Stimulated activated CD4-positive, alpha-beta T cell treated with anti-CD3 and anti-CD28 coated beads, Interleukin-1b, Interleukin-23, amount 100 ng/mL, for 24 hours (primary cell): ENCODE results near the gene OR13C5.
"Not testable (repeated sequence)": the region's sequence is repeated elsewhere in the genome, so short reads cannot be mapped to it uniquely, and the experiment has no call there.

Experiments used
- DNase-seq, 4 experiments: peaks; one replicate each; pipeline ENCODE4 v3.0.0-alpha.2; 2020; ENCODE audit warnings: low read depth in 4 of 4, low spot score in 1 of 4

OR13C5 gene

DNA sequence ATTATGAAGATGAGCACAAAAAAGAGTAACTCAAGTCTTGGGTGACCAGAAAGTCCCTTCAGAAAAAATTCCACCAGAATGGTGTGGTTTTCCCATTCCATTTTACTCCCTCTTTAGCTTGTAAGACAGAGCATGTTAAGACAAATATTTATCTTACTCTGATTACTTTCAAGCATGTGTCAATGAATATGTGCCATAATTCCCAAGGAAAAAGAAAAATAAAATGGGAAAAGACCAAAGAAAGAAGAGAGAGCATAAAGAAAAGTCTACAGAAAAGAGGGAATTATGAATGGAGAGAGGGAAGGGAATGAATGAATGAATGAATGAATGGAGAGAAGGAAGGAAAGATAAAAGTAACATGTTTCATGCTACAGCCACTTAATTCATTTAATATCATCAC lies at the start of gene OR13C5:
Gene OR13C5, minus strand, starts transcription at position 101 of the 400 bp plus-strand sequence. Its CDS starts 0 bp downstream, at position 101.
- DNase-seq: not testable (repeated sequence)

DNA sequence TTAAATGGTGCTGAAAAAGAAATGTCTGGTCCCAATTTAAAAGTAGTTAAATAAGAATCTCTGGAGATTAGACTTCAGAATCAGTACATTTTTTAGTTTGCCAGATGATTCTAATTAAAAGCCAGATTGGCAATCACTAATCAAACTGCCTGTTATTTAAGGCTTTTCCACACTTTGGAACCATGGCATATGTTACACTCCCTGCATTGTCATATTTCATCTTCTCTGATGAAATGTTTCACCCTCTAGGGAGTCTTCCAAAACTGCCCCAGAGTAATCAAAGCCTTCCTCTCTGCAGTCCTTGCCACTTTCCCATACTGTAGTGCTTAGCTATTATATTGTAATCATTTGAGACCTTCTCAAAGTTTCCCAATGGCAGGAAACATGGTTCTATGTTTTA lies 36.2 kb upstream of the OR13C5 start:
- DNase-seq: no peak

GRCh38 chr9:104633976-104634520 lies 34.8 kb upstream of the OR13C5 start:
- no peak for DNase-seq

DNA sequence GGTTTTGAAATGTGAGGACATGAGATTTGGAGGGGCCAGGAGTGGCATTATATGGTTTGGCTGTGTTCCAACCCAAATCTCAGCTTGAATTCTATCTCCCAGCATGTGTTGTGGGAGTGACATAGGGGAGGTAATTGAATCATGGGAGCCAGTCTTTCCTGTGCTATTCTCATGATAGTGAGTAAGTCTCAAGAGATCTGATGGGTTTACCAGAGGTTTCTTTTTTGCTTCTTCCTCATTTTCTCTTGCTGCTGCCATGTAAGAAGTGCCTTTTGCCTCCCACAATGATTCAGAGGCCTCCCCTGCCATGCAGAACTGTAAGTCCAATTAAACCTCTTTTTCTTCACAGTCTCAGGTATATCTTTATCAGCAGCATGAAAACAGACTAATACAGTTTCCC lies 26.8 kb upstream of the OR13C5 start:
- not testable (repeated sequence) for DNase-seq

DNA sequence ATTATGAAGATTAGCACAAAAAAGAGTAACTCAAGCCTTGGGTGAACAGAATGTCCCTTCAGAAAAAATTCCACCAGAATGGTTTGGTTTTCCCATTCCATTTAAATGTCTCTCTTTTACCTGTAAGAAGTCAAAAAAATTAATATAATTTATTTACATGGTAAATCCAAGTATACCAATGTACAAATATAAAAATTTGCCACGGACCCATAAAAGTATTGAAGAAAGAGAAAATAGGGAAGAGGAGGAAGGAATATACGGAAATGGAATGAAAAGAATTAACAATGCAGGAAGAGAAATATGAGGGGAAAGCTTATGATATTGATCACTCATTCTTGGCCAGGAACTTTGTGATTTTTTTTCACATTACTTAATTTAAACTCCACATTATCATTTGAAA lies 18.9 kb upstream of the OR13C5 start, which contains the start of gene OR13C9:
Gene OR13C9, minus strand, starts transcription at position 101 of the 400 bp plus-strand sequence. Its CDS starts 0 bp downstream, at position 101.
- DNase-seq: no peak

DNA sequence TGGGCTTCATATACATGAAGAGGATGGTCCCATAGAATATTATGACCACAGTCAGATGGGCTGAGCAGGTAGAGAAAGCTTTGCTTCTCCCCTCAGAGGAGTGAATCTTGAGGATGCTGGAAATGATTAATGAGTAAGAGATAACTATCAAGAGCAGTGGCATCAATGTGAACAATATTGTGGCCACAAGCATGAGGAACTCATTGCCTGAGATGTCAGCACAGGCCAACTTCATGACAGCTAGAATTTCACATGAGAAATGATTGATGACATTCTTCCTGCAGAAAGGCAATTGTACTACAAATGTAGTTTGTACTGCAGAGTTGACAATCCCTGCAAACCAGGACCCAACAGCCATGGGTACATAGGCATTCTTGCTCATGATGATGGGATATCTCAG lies 18.2 kb upstream of the OR13C5 start:
- DNase-seq: no peak

- no peak for DNase-seq
These were observed 12.0 kb upstream of the OR13C5 start for GRCh38 chr9:104611213-104611612.

DNA sequence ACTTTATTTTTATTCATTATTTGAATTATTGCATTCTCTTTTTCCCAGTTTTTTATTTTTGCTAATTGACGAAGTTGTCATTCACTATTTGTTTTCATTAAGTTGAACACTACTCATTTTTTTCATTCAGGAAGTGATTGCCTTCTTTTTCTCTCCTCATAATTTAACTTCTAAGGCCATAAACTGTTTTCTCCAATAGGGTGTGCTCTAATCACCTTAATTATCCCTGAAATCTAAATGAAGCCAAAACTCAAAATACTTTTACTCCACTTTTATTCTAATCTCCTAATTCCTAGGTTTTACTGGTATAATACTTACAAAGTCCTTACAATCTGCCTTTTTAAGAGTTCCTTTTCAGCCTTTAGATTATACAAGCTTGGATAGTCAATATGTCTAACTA lies 9.1 kb upstream of the OR13C5 start:
- no peak for DNase-seq

GRCh38 chr9:104606152-104606551 lies 6.9 kb upstream of the OR13C5 start:
- DNase-seq: no peak

- not testable (repeated sequence) for DNase-seq
These were observed 6.3 kb upstream of the OR13C5 start, which contains the start of gene OR13C2 for GRCh38 chr9:104605527-104605926. Gene OR13C2, minus strand, starts transcription at chr9:104605627. Its CDS starts 0 bp downstream, at chr9:104605627.

DNA sequence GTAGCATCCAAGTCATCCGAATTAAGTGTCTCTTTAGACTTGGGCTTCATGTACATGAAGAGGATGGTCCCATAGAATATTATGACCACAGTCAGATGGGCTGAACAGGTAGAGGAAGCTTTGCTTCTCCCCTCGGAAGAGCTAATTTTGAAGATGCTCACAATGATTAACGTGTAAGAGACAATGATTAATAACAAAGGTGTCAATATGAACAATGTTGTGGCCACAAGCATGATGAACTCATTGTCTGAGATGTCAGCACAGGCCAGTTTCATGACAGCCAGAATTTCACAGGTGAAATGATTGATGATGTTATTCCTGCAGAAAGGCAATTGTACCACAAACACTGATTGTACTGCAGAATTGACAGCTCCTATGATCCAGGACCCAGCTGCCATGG lies 5.6 kb upstream of the OR13C5 start:
- DNase-seq: no peak

DNA sequence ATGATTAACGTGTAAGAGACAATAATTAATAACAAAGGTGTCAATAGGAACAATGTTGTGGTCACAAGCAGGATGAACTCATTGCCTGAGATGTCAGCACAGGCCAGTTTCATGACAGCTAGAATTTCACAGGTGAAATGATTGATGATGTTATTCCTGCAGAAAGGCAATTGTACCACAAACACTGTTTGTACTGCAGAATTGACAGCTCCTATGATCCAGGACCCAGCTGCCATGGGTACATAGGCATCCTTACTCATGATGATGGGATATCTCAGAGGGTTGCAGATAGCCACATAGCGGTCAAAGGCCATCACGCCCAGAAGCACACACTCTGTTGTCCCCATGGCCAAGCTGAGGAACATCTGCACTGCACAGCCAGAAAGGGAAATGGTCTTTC lies 464 bp downstream of the OR13C5 start:
- DNase-seq: not testable (repeated sequence)

GRCh38 chr9:104589626-104590025 lies 9.6 kb downstream of the OR13C5 start:
- DNase-seq: no peak

GRCh38 chr9:104586496-104587180 lies 12.6 kb downstream of the OR13C5 start:
- DNase-seq: no peak

- DNase-seq: no peak
These were observed 18.7 kb downstream of the OR13C5 start for GRCh38 chr9:104580562-104580961.

DNA sequence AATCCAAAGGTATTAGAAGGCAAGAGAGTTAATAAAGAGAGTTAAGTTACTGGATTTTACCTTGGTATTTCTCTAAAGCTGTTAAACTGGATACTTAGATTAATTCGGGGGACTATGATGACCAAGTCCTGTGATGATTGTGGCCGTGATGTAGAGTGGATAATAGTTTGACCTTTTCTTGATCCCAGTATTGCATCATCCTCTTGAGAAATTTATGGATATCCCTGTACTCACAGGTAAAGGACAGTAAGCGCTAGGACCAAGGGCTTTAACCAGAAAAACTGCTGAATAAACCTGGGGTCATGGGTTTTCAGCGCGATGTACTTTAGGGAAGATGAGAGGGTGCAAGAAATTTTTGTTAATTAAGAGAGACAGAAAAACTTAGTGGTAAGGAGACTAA lies 21.9 kb downstream of the OR13C5 start:
- DNase-seq: no peak

- DNase-seq: no peak
These were observed 23.8 kb downstream of the OR13C5 start for GRCh38 chr9:104575456-104575855.

GRCh38 chr9:104572612-104573011 lies 26.6 kb downstream of the OR13C5 start:
- DNase-seq: no peak

DNA sequence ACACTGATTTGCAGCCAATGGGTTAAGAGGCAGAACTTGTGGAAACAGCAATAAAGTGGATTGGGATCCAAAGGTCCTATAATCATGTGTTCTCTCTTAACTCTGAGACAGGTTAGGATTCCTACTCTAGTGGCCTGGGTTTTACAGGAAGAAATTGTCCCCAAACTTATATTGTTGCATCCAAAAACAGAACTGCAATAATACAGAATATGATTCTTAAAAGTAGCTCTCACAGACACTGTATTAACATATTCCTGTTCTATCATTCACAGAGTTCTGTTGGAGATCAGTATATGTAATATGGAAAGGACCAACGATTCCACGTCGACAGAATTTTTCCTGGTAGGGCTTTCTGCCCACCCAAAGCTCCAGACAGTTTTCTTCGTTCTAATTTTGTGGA lies 30.3 kb downstream of the OR13C5 start, which contains the start of gene OR13C8:
Gene OR13C8, plus strand, starts transcription at position 301 of the 400 bp plus-strand sequence. Its CDS starts 0 bp downstream, at position 301.
- no peak for DNase-seq

DNA sequence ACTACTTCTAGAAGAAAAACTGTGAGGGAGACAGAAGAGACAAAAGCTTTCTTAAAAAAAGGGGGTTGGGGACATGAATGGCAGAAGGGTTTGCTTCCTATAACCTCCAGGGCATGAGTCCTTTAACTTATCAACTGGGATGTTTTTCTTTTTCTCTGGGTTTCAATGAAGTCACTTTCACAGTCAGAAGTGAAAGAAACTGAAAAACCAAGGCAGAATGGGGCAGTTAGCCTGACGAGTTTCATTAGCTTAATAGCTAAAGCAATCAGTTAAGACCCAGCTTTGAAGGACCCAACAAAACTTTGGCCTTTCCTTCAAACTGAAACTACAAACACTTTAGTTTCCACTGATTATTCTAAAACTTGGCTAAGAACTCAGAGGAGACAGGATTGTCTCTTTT lies 34.9 kb downstream of the OR13C5 start:
- no peak for DNase-seq

DNA sequence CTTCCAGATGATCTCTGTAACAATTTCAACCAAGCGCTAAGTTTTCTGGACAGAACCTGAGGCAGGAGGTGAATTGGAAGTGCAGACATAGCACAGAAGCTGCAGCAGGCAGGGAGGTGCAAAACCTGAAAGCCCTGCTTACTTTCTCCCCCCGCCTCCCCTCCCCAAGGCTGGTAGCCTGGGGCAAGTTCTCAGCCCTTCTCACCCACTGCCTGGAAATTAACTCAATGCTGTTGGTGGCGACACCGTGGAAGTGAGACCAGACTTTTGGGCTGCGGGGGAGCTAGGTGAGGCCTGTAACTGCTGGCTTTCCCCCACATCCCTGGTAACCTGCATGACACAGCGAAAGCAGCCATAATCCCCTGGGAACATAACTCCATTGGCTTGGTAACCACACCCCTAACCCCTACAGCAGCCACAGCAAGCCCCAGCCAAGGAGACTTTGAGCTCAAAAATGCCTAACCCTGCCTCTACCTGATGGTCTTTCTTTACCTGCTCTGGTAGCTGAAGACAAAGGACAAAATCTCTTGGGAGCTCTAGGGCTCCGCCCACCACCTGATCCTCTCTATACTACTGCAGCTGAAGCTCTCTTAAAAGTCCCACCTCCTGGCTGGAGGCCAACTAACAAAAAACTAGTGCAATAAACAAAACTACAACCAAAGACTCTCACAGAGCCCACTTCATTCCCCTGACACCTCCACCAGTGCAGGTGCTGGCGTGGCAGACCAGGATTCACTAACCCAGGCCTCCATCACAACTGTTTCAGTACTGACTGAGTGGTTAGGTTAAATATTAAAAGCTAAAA lies 42.2 kb downstream of the OR13C5 start:
- no peak for DNase-seq

DNA sequence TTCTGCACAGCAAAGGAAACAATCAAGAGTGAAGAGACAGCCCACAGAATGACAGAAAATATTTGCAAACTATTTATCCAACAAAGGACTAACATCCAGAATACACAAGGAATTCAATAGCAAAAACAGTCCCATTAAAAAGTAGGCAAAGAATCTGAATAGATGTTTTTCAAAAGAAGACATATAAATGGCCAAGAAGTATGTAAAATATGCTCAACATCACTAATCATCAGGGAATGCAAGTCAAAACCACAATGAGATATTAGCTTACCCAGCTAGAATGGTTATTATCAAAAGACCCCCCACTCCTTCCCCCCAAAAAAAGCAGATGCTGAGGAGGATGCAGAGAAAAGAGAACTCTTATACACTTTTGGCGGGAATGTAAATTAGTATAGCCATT lies 43.7 kb downstream of the OR13C5 start:
- no peak for DNase-seq
